HG03354 (cell line): Measurements from ENCODE around the gene PELI2.

Experiments
- ATAC-seq: cut with Tn5 transposase; IDR thresholded peaks from one replicate; pipeline ENCODE4 v1.9.1; 2021; ENCODE audit warnings: mild to moderate bottlenecking; ENCODE audit not compliant: unreplicated experiment, poor library complexity, severe bottlenecking

PELI2 gene

GRCh38 chr14:56324856-56325699 lies 206.9 kb downstream of the PELI2 start:
- no peak for ATAC-seq

- ATAC-seq = no peak
Measured at GRCh38 chr14:56328021-56328420, 209.8 kb downstream of the PELI2 start.

- ATAC-seq = no peak
Measured at GRCh38 chr14:56331592-56332216, 213.5 kb downstream of the PELI2 start.

- ATAC-seq = no peak
Measured at GRCh38 chr14:56333359-56334292, 215.4 kb downstream of the PELI2 start.

- no peak for ATAC-seq
Measured at GRCh38 chr14:56334458-56334857, 216.2 kb downstream of the PELI2 start.

GRCh38 chr14:56338674-56339073 lies 220.5 kb downstream of the PELI2 start:
- no peak for ATAC-seq

GRCh38 chr14:56339855-56340701 lies 221.9 kb downstream of the PELI2 start:
- ATAC-seq = peak; percentile 82

- no peak for ATAC-seq
Measured at GRCh38 chr14:56340932-56341331, 222.7 kb downstream of the PELI2 start.

GRCh38 chr14:56341766-56342493 lies 223.7 kb downstream of the PELI2 start:
- ATAC-seq = peak; percentile 33

GRCh38 chr14:56342494-56342942 lies 224.3 kb downstream of the PELI2 start:
- ATAC-seq = peak; percentile 72

GRCh38 chr14:56349960-56350359 lies 231.7 kb downstream of the PELI2 start:
- ATAC-seq = no peak
